Ecto neural progenitor cell (in vitro differentiated cells): ENCODE data around the gene SLC7A14.

Experiments
- DNase-seq: peaks from one replicate; pipeline ENCODE4 v3.0.0-alpha.2; 2018; ENCODE audit warnings: low spot score

The SLC7A14 gene

GRCh38 chr3:170534227-170534626 is 51.6 kb downstream of the SLC7A14 start:
- no peak for DNase-seq

- no peak for DNase-seq
Observed at GRCh38 chr3:170532573-170532972, 53.3 kb downstream of the SLC7A14 start.

GRCh38 chr3:170531657-170532335 is 54.1 kb downstream of the SLC7A14 start:
- DNase-seq = no peak

- DNase-seq = no peak
Observed at GRCh38 chr3:170531054-170531453, 54.8 kb downstream of the SLC7A14 start.

- DNase-seq = no peak
Observed at GRCh38 chr3:170529912-170530311, 56.0 kb downstream of the SLC7A14 start.

GRCh38 chr3:170529346-170529745 is 56.5 kb downstream of the SLC7A14 start:
- DNase-seq = no peak

GRCh38 chr3:170528726-170529125 is 57.1 kb downstream of the SLC7A14 start:
- DNase-seq = no peak

- no peak for DNase-seq
Observed at GRCh38 chr3:170524073-170524472, 61.8 kb downstream of the SLC7A14 start.

- DNase-seq = no peak
Observed at GRCh38 chr3:170523248-170523647, 62.6 kb downstream of the SLC7A14 start.

- DNase-seq = no peak
Observed at GRCh38 chr3:170522201-170522600, 63.7 kb downstream of the SLC7A14 start.

GRCh38 chr3:170520996-170521395 is 64.9 kb downstream of the SLC7A14 start:
- no peak for DNase-seq

- DNase-seq = no peak
Observed at GRCh38 chr3:170517242-170517945, 68.5 kb downstream of the SLC7A14 start.

GRCh38 chr3:170513642-170514041 is 72.2 kb downstream of the SLC7A14 start:
- no peak for DNase-seq

GRCh38 chr3:170511371-170511770 is 74.5 kb downstream of the SLC7A14 start:
- no peak for DNase-seq

- DNase-seq = no peak
Observed at GRCh38 chr3:170508839-170509238, 77.0 kb downstream of the SLC7A14 start.

GRCh38 chr3:170508291-170508690 is 77.6 kb downstream of the SLC7A14 start:
- DNase-seq = no peak

GRCh38 chr3:170507063-170507462 is 78.8 kb downstream of the SLC7A14 start:
- DNase-seq = no peak

- no peak for DNase-seq
Observed at GRCh38 chr3:170506556-170506955, 79.3 kb downstream of the SLC7A14 start.

GRCh38 chr3:170502297-170502696 is 83.6 kb downstream of the SLC7A14 start:
- DNase-seq = no peak

GRCh38 chr3:170500995-170501394 is 84.9 kb downstream of the SLC7A14 start:
- no peak for DNase-seq

- no peak for DNase-seq
Observed at GRCh38 chr3:170500462-170500861, 85.4 kb downstream of the SLC7A14 start.

GRCh38 chr3:170499562-170500156 is 86.2 kb downstream of the SLC7A14 start:
- DNase-seq = peak; percentile 57
